HG02588 (cell line): ENCODE data around the gene TAS2R9.
"Not testable (repeated sequence)": the region's sequence is repeated elsewhere in the genome, so short reads cannot be mapped to it uniquely, and the experiment has no call there.

Experiments used
- ATAC-seq: cut with Tn5 transposase; IDR thresholded peaks from one replicate; pipeline ENCODE4 v1.9.1; 2021; ENCODE audit warnings: mild to moderate bottlenecking, moderate library complexity; ENCODE audit not compliant: unreplicated experiment

The TAS2R9 gene, protein sequence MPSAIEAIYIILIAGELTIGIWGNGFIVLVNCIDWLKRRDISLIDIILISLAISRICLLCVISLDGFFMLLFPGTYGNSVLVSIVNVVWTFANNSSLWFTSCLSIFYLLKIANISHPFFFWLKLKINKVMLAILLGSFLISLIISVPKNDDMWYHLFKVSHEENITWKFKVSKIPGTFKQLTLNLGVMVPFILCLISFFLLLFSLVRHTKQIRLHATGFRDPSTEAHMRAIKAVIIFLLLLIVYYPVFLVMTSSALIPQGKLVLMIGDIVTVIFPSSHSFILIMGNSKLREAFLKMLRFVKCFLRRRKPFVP

DNA sequence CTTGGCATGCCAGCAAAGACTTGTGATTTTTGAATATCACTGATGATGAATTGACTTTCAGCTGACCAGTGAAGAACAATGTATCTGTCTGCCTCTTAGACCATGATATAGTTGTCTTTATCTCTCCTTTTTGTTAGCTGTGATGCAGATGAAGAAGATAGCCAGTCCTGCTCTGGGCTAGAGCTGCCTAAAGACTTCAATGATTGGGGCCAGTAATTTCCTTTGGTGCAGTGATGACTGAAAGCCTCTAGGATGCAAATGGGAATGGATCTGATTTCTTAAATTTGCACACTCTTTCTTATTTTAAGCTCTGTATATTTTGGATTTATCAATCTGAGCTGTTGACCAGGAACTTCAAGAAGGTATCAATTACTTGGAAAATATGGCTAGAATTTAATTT, at the start of gene TAS2R9:
Gene TAS2R9, minus strand, starts transcription at position 101 of the 400 bp plus-strand sequence. Its CDS starts 93 bp downstream, at position 8.
- no peak for ATAC-seq

DNA sequence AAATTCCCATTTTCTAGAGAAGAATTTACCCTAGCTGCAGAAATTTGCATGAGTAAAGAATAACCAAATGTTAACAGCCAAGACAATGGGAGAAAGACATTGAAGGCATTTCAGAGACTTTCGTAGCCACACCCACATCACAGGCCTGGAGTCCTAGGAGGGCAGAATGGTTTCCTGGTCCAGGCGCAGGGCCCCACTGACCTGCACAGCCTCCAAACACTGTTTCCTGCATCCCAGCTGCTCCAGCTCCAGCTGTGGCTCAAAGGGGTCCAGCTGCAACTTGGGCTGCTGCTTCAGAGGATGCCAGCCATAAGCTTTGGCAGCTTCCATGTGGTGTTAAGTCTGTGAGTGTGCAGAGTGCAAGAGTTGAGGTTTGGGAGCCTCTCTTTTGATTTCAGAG, 45.8 kb upstream of the TAS2R9 start:
- no peak for ATAC-seq

DNA sequence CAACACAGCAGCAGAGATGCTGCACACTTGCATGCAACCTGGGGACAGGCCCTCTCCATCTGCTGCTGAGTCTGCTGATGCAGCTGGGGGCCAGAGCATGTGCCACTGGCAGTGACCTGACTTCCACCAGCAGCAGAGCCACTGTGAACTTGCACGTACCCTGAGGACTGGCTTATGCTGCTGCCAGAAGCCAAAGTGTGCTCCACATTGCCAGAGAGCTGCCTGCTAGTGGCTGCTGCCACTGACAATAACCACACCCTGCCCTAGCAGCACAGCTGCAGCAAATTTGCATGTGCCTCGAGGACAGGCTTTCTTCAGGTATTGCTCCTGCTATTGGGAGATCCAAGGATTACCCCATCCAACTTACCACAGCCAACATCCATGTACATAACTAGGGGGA, 43.8 kb upstream of the TAS2R9 start:
- ATAC-seq = no peak

DNA sequence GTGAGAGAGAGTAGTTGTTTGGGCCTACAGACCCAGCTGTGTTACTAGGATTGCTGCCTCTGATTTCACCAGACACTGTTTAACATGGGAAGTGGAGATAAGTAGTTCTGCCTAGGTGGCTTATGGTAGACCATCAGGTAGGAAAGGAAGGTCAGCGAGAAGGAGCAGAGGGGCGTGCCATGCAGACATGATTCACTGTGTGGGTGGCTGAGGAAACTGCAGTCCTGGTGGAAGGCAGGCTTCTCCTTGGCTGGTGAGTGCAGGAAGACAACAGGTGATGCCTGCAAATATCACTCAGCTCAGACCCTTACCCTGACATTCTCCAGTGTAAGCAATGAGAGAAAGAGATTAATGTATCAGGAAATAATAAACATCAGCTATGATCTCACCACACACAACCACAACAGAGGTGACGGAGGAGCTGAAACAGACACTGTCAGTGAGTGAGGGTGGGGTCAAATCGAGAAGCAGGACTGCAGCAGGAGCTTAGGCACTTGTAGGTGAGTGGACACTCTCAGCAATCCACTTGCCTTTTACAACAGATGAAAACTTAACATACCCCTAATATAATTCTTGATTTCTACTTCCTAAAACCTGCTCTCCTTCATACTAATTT, 41.4 kb upstream of the TAS2R9 start:
- no peak for ATAC-seq

DNA sequence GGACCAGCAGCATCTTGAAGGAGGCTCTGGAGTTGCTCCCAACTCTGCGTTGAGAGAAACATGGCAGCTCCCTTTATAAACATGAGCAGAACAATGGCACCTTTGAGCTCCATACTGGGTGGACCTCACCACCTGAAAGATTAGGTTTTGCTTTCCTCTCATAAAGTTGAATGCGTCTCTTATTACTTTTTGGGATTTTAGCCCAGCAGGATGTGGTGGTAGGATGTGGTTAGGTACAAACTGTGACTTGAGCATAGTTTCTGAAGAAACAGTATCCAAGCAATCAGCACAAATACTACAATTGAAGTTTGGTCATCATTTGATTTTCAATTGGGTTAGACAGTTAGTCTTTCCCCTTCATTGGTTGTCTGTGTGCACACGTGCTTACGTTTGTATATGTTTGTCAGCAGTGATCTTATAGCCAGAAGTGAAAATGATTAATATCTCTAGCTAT, 39.5 kb upstream of the TAS2R9 start, which contains the start of gene PRR4:
Gene PRR4, minus strand, starts transcription at position 51 of the 454 bp plus-strand sequence. Its CDS starts 38 bp downstream, at position 13.
- no peak for ATAC-seq

DNA sequence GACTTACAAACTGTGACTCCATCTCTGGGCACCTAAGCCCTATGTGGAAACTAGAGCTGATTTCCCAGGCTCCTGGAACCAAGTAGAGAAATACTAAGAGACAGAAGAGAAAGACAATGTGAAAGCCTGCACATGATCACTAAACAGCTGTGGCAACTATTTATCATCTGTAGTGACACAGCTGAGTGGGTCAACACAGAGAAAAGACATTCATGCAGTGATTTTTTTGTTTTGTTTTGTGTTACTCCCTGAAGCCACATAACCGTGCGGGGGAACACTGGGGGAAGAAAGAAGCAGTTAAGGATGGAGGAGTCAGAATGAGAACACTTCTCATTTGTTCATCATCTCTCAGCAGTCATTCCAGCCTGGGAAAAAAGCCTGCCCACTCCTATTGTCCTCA, 37.8 kb upstream of the TAS2R9 start:
- no peak for ATAC-seq

DNA sequence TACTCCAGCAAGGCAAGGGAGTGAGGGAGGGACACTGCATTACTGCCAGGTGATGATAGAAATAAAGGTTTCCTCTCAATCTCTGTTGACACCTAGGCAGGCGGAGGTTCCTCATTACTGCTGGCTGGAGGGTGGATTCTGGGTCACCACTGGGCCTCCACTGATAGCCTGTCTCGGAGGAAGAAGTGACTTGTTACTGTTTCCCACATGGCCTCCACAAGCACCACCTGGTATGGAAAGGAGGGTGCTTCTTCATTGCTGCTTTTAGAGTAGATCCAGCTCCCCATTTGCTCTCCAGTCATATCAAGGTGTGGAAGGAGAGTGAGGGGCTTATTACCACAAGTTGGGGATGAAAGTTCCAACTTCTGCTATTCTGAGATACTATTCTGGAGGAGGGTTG, 32.9 kb upstream of the TAS2R9 start:
- ATAC-seq = no peak

DNA sequence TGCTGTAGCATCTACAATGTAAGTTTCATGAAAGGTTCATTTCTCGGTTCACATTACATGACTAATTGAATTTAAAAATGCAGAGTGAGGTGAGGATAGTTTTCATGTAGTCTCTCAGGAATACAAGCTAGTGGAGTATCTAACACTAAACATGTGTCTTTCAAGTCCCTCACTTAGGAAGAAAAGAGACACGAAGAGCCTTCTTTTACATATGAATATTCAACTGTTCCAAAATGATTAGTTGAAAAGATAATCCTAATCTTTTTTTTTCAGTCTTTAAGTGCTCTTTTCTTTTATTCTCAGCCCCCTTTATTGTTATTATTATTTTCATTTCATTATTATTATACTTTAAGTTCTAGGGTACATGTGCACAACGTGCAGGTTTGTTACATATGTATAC, 28.5 kb upstream of the TAS2R9 start:
- no peak for ATAC-seq

DNA sequence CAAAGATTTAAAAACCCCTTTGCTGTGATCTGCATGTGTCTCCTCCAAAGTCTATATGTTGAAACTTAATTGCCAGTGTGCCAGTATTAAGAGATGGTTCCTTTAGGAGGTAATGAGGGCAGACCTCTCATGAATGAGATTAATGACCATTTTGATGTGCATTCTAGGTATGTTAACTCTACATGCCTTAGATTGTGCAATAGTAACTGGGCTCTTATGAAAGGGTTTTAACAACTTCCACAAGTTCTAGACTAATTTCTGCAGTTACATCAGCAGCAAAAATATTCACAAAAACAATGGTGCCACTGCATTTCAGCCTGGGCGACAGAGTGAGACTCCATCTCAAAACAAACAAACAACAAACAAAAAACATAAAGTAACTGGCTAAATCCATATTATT, 20.0 kb upstream of the TAS2R9 start:
- ATAC-seq = no peak

DNA sequence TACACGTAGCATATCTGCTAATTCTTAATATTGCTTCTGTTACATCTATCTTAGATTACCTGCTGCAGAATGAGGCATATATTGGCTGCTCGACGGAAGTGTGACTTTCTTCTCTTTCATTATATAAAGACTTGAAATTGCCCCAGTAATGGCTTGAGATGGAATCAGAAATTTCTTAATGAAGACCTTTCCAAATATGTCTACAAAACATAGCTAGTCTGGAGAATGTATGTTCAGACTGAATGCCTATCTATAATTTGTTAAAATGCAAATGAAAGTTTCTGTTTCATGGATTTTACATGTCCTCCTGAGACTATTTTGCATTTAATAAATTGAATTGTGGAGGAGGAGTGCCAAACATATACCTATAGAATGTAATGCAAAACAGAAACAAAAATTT, 16.3 kb upstream of the TAS2R9 start, which contains the start of gene TAS2R10:
Gene TAS2R10, minus strand, starts transcription at position 101 of the 400 bp plus-strand sequence. Its CDS starts 89 bp downstream, at position 12.
- ATAC-seq = no peak

DNA sequence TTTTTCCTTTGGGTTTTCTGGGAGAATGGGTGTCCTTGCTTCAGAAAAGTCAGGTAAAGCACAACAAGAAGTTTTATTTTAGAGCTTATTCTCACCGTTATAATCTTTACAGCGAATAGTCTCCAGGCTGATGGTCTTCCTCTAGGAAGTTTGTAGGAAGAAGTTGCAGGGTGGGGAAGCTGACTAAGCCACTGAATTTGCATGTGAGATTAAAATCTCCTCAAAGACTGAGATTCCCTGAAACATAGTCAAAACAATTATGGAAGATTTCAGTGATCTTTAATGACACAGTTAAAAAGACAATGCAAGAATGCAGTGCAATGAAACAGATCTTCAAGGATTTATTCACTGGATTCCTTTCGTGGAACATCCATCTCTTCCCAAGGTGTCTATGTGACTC, 15.0 kb upstream of the TAS2R9 start:
- ATAC-seq = no peak

DNA sequence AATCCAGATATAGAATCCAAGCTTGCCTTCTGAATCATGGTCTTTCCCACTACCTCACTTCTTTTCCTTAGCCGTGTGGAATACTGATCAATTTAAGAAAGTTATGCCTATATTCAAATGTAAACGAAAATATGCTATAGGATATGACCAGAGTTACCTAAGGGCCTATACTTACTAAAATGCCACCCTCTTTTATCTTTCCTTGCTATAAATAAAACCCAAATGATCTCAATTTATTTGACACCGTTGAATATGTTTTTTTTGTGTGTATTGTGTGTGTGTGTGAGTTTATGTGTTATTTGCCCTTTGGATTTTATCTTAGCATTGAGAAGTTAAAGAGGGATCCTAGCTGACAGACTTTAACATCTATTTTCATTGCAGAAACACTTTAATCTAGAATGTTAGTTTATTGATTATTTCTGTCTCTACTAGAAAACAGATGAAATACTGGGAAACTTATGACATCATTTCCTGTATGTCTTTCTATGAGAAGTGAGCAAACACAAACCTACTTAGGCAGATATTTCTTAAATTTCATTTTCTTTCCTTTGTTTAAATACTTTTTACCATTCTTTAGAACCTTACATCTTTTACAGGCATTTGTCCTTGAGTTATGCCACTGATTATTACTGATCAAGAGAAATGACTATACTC, 2.0 kb upstream of the TAS2R9 start:
- no peak for ATAC-seq

DNA sequence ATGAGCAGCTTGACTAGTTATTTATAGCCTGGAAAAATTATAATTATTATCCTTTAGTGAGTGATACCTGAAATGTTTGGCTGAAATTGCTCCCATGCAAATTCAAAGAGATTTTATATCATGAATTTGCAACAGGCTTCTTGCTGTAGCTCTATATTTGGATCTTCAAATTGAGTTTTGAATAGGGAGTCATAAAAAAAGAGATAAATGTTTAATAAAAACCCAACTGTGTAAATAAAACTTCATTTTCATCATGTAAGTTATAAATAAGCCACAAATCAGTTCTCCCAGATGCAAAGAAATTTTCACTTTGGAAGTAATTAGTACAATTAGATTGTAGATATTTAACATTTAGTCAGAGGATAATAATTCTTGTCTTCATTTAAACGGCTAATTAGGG, 2.8 kb downstream of the TAS2R9 start, which contains the start of gene TAS2R8:
Gene TAS2R8, minus strand, starts transcription at position 101 of the 400 bp plus-strand sequence. CDS start 306 bp downstream, outside the sequence.
- no peak for ATAC-seq

DNA sequence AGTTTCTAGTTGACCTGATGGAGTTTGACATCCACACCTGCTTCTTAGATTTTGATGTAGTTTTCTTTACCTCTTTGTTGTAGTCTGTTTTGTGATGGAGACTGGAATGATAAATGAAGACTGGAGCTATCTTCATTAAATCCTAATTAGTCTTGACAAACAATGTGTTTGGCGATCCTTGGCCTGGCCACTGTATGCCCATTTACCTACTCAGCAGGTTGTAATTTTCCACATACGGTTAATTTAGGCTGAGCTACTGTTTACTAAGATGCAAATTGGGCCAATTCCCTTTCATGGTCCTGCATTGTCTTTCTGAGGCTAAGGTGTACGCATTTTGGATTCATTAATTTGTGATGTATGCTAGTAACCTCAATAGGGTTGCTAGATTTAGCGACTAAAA, 7.4 kb downstream of the TAS2R9 start, which contains the start of gene TAS2R7:
Gene TAS2R7, minus strand, starts transcription at position 41 of the 400 bp plus-strand sequence. CDS start 57 bp downstream, outside the sequence.
- no peak for ATAC-seq

DNA sequence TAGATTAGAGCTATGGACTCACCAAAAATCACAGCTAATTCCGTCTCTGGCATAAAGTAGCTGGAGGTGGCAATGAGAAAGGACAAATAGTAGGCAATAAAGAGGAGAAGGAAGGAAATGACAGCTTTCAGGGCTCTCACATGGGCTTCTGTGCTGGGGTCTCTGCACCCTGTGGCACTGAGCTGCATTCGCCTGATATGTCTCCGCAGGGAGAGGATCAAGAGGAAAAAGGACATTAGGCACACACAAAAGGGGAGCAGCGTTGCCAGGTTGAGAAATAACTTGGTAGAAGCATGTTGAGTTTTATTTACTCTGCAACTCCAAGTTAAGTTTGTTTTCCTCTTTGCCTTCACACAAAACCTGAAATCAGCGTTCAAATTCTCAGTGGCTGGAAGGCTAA, 8.2 kb downstream of the TAS2R9 start:
- no peak for ATAC-seq

DNA sequence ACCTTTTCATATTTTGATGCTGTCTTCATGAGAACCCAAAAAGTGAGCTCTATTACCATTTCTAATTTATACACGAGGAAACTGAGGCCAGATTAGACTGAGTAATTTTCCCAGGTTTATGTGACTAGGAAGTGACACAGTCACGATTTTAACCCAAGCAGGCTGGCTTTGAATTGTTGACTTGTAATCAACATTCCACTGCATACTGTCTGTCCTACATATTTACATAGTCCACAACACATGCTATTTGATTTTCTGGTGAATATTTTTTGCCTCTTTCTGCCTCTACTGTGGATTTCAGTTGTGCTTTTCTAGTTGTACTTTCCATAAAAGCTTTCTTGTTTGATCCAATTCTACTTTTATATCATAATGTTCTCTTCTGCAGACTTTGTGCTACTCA, 15.7 kb downstream of the TAS2R9 start:
- no peak for ATAC-seq

DNA sequence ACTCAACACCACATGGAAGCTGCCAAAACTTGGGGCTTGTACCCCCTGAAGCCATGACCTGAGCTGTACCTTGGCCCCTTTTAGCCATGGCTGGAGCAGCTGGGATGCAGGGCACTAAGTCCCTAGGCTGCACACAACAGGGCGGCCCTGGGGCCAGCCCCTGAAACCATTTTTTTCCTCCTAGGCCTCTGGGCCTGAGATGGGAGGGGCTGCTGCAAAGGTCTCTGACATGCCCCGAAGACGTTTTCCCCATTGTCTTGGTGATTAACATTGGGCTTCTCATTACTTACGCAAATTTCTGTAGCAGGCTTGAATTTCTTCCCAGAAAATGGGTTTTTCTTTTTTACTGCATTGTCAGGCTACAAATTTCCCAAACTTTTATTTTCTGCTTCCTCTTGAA, 18.2 kb downstream of the TAS2R9 start:
- ATAC-seq = not testable (repeated sequence)

DNA sequence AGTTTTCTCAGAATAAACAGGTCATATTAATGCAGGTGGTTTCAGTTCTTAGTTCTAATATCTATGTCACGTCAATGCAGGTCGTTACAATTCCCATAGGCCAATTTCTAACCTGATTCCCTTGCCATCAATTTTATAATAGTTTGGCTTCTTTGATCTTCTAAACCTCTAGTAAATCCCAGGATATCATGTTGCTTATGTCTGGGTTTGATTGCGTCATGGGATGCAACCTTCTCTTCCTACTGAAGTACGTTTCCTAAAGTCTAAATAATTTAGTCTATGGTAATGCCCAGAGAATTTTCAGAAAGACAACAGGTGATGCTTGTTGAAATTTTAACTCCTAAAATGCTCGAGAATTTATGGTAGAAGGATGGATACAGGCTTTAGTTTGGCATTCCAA, 26.7 kb downstream of the TAS2R9 start:
- no peak for ATAC-seq

DNA sequence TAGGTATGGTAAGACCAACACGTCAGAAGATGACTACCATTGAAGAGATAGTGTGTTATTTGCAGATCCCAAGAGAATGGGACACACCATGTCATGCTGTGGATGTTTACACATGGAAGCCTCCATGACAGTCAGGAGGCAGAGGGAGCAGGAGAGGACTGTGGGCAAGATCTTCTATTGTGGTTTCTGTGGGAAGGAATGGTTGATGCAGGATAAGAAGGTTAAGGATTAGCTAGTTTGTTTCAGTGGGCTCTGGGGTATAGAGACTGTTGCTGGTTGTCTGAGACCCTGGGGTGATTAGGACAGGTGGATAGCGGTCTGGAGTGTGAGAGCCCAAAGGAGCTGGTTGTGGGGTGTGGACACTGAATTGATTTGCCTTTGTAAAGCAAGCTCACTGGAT, 30.9 kb downstream of the TAS2R9 start:
- ATAC-seq = no peak

DNA sequence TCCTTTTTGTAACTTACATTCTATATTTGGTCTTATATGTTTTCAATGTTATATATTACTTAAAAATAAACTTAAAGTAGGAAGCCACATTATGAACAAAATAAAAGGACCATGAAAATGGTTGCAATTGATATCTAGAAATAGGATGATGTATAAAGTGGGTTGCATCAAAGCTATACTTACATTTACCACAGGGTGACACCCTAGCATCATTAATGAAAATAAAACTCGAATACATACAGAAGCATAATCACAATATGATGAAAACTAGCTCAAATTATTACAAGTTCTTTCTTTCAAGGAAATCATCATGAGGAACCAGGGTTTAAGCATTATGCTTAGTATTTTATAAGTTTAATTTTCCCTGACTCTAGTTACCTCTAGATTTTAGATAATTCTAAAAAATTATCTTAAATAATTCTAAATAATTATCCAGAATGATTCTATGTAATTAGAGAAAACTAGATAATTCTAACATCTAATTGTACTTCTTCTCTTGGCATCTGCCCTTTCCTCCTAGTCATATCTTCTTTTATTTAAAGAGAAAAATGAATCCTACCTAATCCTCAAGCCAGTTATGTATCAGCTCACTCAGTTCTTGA, 38.7 kb downstream of the TAS2R9 start:
- no peak for ATAC-seq

DNA sequence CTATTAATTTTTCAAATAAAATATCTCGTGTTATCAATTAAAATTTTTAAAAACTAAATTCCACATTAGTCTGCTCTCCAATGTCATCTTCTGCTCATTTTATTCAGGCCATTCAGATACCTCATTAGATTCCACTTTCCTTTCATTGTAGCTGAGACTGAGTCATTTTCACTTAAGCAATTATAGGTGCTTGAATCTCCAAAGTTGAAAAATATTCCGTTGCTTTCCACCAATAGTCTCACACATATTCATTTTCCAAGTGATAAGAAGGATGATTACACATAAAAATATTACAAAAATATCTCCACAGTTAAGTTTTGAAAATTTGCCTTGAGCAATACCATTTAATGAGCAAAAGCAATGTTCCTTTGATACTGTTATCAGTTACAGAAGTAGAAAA, 50.3 kb downstream of the TAS2R9 start:
- ATAC-seq = no peak
